PC-9 (cell line): Measurements from ENCODE around the gene ADM5. TPM values are rescaled to one million over a fixed set of nuclear protein-coding genes. Genes with fewer than 3 reads are reported as not detected.

ENCODE experiments used
- BruUV-seq: library from RNA; stranded (reverse); fragments of 400-500 nt; replicated peaks from 2 replicates; lab custom pipeline; 2021; lab: Mats Ljungman, UMichigan
- CTCF ChIA-PET: fragments of 300-600 bp; sonication (Branson Sonifier 250); formaldehyde crosslinking; loops from one replicate; lab custom pipeline; 2022; ENCODE audit warnings: antibody characterized with exemption; lab: Charles Lee
- POLR2A ChIA-PET: fragments of 300-600 bp; sonication (Branson Sonifier 250); formaldehyde crosslinking; loops from one replicate; lab custom pipeline; 2022; ENCODE audit warnings: antibody characterized with exemption; ENCODE audit not compliant: unreplicated experiment; lab: Charles Lee
- DNase-seq, 2 experiments: peaks; one replicate each; pipeline versions ENCODE4 v3.0.0 to v3.0.0-alpha.2; 2015 to 2022; ENCODE audit warnings: mixed read lengths in 1 of 2
- H2AFZ ChIP-seq: fragments of 200-600 bp; sonication (generic); 2 replicates; pipeline ENCODE4 v1.8.1; 2017; ENCODE audit warnings: antibody characterized with exemption
- H3F3A ChIP-seq: fragments of 200-600 bp; sonication (generic); 2 replicates; pipeline ENCODE4 v1.8.1; 2017; ENCODE audit warnings: antibody characterized with exemption, mild to moderate bottlenecking, low read depth; ENCODE audit not compliant: insufficient read depth
- H3K27ac ChIP-seq: fragments of 200-600 bp; sonication (generic); 2 replicates; pipeline ENCODE4 v1.6.1; 2016; ENCODE audit warnings: mixed run types
- H3K27me3 ChIP-seq: fragments of 200-600 bp; sonication (generic); 2 replicates; pipeline ENCODE4 v1.6.1; 2016; ENCODE audit warnings: low read depth, mixed run types; ENCODE audit not compliant: insufficient read depth
- H3K36me3 ChIP-seq: fragments of 200-600 bp; sonication (generic); 2 replicates; pipeline ENCODE4 v1.6.1; 2016; ENCODE audit warnings: low read depth, mixed run types
- H3K4me1 ChIP-seq: fragments of 200-600 bp; sonication (generic); replicated peaks from 2 replicates; pipeline ENCODE4 v1.6.1; 2016; ENCODE audit warnings: mixed run types; ENCODE audit not compliant: insufficient read depth
- H3K4me2 ChIP-seq: fragments of 200-600 bp; sonication (generic); 2 replicates; pipeline ENCODE4 v1.6.1; 2017; ENCODE audit warnings: mixed run types
- H3K4me3 ChIP-seq: fragments of 200-600 bp; sonication (generic); 2 replicates; pipeline ENCODE4 v1.6.1; 2016; ENCODE audit warnings: mixed run types
- H3K79me2 ChIP-seq: fragments of 200-600 bp; sonication (generic); 2 replicates; pipeline ENCODE4 v1.6.1; 2017; ENCODE audit warnings: low read depth, mixed run types
- H3K9me2 ChIP-seq: fragments of 200-600 bp; sonication (generic); 2 replicates; pipeline ENCODE4 v1.8.1; 2017; ENCODE audit warnings: mild to moderate bottlenecking; ENCODE audit not compliant: insufficient read depth
- H3K9me3 ChIP-seq: fragments of 200-600 bp; sonication (generic); 2 replicates; pipeline ENCODE4 v1.8.1; 2016; ENCODE audit warnings: low read depth; ENCODE audit not compliant: insufficient read depth
- H4K20me1 ChIP-seq: fragments of 200-600 bp; sonication (generic); 2 replicates; pipeline ENCODE4 v1.8.1; 2017; ENCODE audit not compliant: insufficient read depth
- CTCF ChIP-seq: fragments of 200-600 bp; sonication (generic); conservative IDR thresholded peaks from 2 replicates; pipeline ENCODE4 v1.6.1; 2017; ENCODE audit warnings: mixed run types, antibody characterized with exemption, mild to moderate bottlenecking, moderate library complexity
- EZH2 ChIP-seq: fragments of 200-600 bp; sonication (generic); IDR thresholded peaks from 2 replicates; pipeline ENCODE4 v1.8.0; 2017; ENCODE audit warnings: antibody characterized with exemption, low read depth
- intact Hi-C: fragments of 100-400 bp; cut with micrococcal nuclease; formaldehyde crosslinking; loops from one replicate; pipeline ENCODE4 v1.10.0; 2022; ENCODE audit not compliant: unreplicated experiment
- total RNA-seq: library from RNA; stranded (reverse); gene quantifications from 2 replicates; pipeline ENCODE4 v1.2.3, GENCODE V29; 2021

ADM5 gene
- total RNA-seq, 1 experiment from 2014 or later, result 14.2 TPM

DNA sequence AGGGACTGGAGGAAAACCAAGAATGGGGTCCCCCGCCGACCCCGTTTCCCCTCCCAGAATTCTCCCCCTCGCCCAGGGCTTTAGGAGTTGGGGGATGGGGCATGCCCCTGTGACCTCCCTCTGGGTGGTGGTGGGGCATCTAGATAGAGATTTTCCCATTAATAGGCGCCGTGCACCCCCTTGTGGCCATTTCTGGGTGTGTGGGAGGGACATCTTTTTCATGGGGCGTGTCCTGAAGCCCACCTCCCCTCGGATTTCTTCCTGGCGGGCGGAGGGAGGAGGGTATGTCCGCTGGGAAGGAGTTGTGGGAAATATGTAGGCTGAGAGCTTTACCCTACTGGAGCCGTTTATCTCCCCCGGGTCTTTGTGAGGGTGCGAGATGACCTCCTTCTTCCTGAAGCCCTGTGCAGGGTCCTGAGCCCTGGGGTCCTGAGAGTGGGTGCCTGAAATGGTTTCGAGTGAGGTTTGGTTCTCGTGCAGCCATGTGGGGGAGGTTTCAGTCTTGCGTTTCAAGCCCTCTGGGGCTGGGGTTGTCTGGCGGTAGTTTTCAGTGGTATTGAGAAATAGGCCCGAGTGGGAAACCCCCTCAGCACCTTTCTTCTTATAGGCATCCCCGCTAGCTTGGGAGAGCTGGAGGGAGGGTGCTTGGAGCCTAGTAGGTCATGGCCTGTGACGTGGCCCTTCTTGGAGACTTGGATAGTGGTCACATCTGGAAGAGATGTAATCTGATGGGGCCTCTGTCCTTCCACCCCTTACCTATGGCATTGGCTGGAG lies 11.3 kb upstream of the ADM5 start:
- H3K9me3 ChIP-seq, result no peaks in the 10 kb centered on the region
- BruUV-seq, result TSS peak; percentile 33
- CTCF ChIA-PET, result interaction anchor here (0.5 to 0.6 kb wide), 5 partner anchors 16 to 348 kb away, joined by 3 to 10 read pairs (median 5); partner anchors contain the start of genes PNKP and ZNF473
- H3F3A ChIP-seq, result peaks cover 64% of the 10 kb centered on the region
- H3K36me3 ChIP-seq, result peaks cover 23% of the 10 kb centered on the region
- TF ChIP-seq CTCF (peak; percentile 88), EZH2 (no peak)
- peak overlapping the region; percentile 97 for H3K4me2 ChIP-seq
- POLR2A ChIA-PET, result interaction anchor here (0.7 to 1.1 kb wide), 2 partner anchors 184 to 276 kb away, joined by 3 to 6 read pairs; no protein-coding TSS in a partner anchor
- H3K79me2 ChIP-seq, result peaks cover 59% of the 10 kb centered on the region
- H2AFZ ChIP-seq, result no peak overlapping the region
- intact Hi-C loops, result loop anchor here (1.0 to 5.0 kb wide), 7 partner anchors 88 to 286 kb away; partner anchors contain the start of genes AKT1S1, AP2A1 and TBC1D17
- DNase-seq, result peak in 1 of 2 experiments; percentile 75
- peaks cover 54% of the 10 kb centered on the region for H4K20me1 ChIP-seq
- no peaks in the 10 kb centered on the region for H3K9me2 ChIP-seq
- H3K4me3 ChIP-seq, result peak overlapping the region; percentile 99
- peaks cover 21% of the 10 kb centered on the region for H3K4me1 ChIP-seq
- H3K27ac ChIP-seq, result peak overlapping the region; percentile 82
- H3K27me3 ChIP-seq, result no peaks in the 10 kb centered on the region

- no peaks in the 10 kb centered on the region for H3K9me2 ChIP-seq
- no peak overlapping the region for H2AFZ ChIP-seq
- no peak for TF ChIP-seq EZH2
- 0 out of 2 replicates have a peak, but pooled peaks have one; percentile 9 for TF ChIP-seq CTCF
- peaks cover 68% of the 10 kb centered on the region for H3K79me2 ChIP-seq
- peaks cover 29% of the 10 kb centered on the region for H3K36me3 ChIP-seq
- no peaks in the 10 kb centered on the region for H3K27me3 ChIP-seq
- no peak overlapping the region for H3K27ac ChIP-seq
- no TSS peak for BruUV-seq
- H3K4me2 ChIP-seq, result peak overlapping the region; percentile 97
- ChIA-PET POLR2A (interaction anchor here (0.6 to 0.7 kb wide), 2 partner anchors 223 to 275 kb away, joined by 3 read pairs; no protein-coding TSS in a partner anchor), CTCF (interaction anchor here (0.6 to 0.7 kb wide), 4 partner anchors 21 to 188 kb away, joined by 7 to 17 read pairs (median 8); partner anchors contain the start of gene PNKP)
- peaks cover 65% of the 10 kb centered on the region for H3F3A ChIP-seq
- no peaks in the 10 kb centered on the region for H3K9me3 ChIP-seq
- DNase-seq, result peak in 1 of 2 experiments; percentile 55
- H3K4me1 ChIP-seq, result peaks cover 21% of the 10 kb centered on the region
- intact Hi-C loops, result loop anchor here (1.0 to 5.0 kb wide), 4 partner anchors 88 to 287 kb away; partner anchors contain the start of gene AP2A1
- peak overlapping the region; percentile 99 for H3K4me3 ChIP-seq
- peaks cover 65% of the 10 kb centered on the region for H4K20me1 ChIP-seq
Observed at GRCh38 chr19:49678985-49679770, 10.2 kb upstream of the ADM5 start.
